Astrocyte of the cerebellum (primary cell): ENCODE measurements around the gene ZNF774.

ENCODE experiments used
- DNase-seq: peaks from one replicate; pipeline ENCODE4 v3.0.0-alpha.2; 2011; ENCODE audit warnings: low read depth
- H3K4me3 ChIP-seq: 2 replicates; pipeline ENCODE4 v1.5.1; 2011; ENCODE audit warnings: mild to moderate bottlenecking, low read depth, low read length, moderate library complexity
- CTCF ChIP-seq: IDR thresholded peaks from 2 replicates; pipeline ENCODE4 v1.5.1; 2012; ENCODE audit warnings: low read length, low read depth, moderate library complexity, mild to moderate bottlenecking; ENCODE audit errors: missing control alignments
- in situ Hi-C: cut with HindIII; loops from 2 replicates; pipeline ENCODE4 v1.10.0; 2017; ENCODE audit warnings: low sequenced_read_pairs

ZNF774 gene

GRCh38 chr15:90382320-90382719 lies 30.2 kb downstream of the ZNF774 start:
- DNase-seq = no peak
- TF ChIP-seq CTCF = no peak
- no peak overlapping the region for H3K4me3 ChIP-seq
- in situ Hi-C loops = loop anchor here (5.0 kb wide), 1 partner anchor 55 kb away; no protein-coding TSS in a partner anchor

DNA sequence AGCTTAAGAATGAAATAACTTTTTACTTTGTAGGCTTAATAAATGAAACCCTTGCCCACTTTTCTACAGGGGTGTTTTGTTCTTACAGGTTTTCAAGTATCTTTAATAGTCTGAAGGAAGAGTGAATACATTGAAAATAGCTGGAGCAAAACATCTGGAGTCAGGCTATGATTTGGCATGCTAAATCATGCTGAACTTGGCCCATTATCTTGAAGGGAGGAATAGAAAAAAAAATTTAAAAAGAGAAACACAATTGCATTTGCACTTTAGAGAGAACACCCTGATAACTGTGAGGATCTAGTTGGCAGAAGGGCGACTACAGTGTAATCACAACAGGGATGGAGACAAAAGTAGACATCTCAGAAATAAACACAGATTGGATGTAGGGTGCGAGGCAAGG lies 34.1 kb downstream of the ZNF774 start:
- no peak for TF ChIP-seq CTCF
- no peak overlapping the region for H3K4me3 ChIP-seq
- DNase-seq = no peak
- in situ Hi-C loops = no loop called here

DNA sequence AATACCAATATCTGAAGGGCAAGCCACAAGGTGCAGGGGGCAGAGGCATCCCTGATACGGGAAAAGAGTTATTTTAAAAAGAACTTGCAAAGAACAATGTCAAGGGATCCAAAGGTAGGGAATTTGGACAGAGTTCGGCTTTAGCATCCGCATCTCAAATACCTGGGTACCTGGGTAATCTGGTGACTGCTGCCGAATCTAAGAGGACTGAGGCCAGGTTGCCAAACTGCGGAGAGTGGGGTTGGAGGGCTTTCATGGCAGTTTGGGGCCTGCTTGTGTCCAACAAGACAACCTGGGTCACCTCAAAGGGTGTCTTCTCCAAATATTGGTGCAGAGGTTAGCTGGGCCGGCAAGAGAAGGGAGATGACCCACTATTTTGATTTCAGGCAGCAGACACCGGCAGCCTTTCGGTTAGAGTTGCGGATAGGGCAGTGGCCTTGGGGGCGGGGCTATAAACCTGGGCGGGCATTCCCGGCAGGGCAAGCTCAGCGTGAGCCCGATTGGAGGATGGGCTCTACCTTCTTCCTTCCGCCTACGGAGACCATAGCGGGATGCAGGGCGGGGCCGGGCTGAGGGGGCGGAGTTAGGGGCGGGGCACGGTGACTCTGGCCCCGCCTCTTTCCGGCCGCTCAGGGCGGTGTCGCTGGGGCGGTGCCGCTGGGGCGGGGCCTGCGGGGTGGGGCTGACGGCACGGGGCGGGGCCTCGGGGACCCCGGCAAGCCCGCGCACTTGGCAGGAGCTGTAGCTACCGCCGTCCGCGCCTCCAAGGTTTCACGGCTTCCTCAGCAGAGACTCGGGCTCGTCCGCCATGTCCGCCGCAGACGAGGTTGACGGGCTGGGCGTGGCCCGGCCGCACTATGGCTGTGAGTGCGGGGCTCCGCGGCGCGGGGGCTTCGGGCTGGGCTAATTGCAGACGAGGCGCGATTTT lies 35.7 kb downstream of the ZNF774 start, which contains the start of gene IQGAP1:
IQGAP1 (plus strand) TSS at position 709 of the 928 bp plus-strand sequence; CDS start at position 809, 100 bp downstream.
- TF ChIP-seq CTCF = no peak
- peak; percentile 82 for DNase-seq
- in situ Hi-C loops = no loop called here
- H3K4me3 ChIP-seq = peak within 1 kb of the TSS; percentile 96

GRCh38 chr15:90388462-90389380 lies 36.6 kb downstream of the ZNF774 start:
- DNase-seq = no peak
- peak overlapping the region; percentile 96 for H3K4me3 ChIP-seq
- in situ Hi-C loops = no loop called here
- TF ChIP-seq CTCF = no peak

GRCh38 chr15:90389513-90389912 lies 37.4 kb downstream of the ZNF774 start:
- TF ChIP-seq CTCF = no peak
- no peak for DNase-seq
- peak overlapping the region; percentile 96 for H3K4me3 ChIP-seq
- in situ Hi-C loops = no loop called here

GRCh38 chr15:90393040-90393439 lies 41.0 kb downstream of the ZNF774 start:
- TF ChIP-seq CTCF = no peak
- DNase-seq = no peak
- in situ Hi-C loops = no loop called here
- no peak overlapping the region for H3K4me3 ChIP-seq
